NCI-H1105 (cell line): ENCODE data around the gene CDC42BPA.
"Not testable (repeated sequence)": the region's sequence is repeated elsewhere in the genome, so short reads cannot be mapped to it uniquely, and the experiment has no call there.

ENCODE experiments used
- DNase-seq: peaks from one replicate; lab custom pipeline; 2025; lab: John Stamatoyannopoulos, UW

Gene CDC42BPA

DNA sequence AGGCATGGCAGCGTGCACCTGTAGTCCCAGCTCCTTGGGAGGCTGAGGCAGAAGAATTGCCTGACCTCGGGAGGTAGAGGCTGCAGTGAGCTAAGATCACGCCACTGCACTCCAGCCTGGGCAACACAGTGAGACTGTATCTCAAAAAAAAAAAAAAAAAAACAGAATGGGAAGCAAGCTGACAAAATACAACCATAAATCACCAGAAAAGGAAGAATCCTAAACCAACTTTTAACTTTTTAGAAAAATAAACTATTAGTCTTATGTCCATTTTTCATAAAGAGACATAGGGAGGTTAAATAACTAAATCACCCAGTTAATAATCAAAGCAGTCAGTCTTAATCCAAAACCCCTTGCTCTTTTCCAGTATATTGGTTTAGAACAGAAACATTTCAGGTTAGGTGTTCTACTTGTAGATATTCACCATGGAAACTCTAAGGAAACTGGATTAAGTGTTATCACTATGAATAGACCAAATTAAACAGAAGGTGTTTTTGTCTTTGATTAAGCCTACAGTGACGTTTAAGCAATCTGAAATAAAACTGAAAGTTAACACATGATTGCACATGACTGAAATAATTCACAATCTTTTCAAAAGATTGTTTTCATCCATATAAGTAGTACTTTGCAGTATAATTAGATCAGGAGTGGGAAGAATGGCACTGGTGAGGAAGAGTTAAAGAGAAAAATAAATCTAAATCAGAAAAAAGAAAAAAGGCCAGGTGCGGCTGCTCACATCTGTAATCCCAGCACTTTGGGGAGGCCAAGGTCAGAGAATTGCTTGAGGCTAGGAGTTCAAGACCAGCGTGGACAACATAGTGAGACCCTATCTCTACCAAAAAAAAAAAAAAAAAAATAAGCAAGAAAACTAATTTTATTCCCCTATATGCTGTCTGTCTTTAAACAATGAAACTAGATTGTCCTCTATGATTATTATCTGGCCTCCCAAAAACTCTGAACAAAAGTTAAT, 9.6 kb downstream of the CDC42BPA start:
- DNase-seq = no peak

DNA sequence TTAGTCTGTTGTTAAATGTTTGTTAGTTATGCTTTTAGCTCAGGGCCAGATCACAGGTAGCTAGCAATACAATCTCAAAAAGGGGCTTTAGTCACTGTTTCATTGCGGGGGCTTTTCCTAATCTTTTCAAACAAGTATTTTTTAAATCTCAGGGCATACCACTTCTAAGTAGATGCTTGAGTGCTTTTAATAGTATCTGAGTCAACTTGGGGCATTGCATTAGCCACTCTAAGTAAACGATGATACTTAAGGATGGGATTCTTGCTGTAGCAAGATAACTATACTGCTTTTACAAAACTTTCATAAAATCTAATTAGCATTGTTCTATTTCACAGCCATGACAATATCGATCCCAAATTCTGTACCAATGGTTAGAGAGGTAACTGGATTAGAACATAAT, 11.6 kb downstream of the CDC42BPA start:
- no peak for DNase-seq

DNA sequence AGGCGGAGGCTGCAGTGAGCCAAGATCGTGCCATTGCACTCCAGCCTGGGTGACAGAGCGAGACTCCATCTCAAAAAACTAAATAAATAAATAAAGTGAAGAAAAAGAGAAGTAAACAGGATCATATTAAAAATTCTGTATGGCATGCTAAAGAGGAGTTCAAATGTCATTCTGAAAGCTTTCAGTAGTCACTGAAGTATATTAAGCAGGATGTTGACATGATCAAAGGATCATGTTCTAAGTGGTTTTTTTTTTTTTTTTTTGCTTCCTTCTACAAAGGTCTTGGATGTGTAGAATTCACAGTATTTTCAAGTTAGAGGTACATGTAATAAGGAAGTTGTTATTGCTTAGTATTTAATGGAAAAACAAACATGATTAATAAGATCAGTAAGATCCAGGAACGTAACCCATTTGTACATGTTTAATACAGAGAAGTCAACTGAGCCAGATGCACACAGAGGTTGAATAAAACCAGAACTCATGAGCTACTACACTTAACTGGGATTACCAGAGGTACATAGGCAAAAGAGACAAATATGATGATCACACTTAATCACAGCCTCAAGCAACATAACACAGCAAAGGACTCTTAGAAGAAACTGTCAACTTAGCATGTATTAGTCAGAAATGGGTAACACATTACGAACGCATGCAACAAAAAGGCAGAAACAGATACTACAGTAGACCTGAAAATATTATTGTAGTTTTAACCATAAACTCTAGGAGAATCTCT, 12.2 kb downstream of the CDC42BPA start:
- DNase-seq = no peak

DNA sequence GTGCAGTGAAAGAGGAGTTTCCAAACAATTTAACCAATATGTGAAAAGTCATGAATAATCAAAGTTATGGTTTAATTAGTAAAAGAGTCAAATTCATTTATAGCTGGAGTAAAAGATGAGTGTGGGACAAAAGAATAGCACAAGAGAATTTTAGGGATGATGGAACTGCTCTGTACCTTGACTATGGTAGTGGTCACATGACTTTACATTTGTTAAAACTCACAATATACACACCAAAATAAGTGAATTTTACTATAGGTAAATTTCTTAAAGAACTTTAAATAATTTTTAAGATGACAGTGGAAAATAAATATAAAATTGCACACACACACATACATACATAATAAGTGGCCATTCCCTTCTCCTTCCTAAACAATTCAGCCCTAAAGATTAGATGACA, 13.6 kb downstream of the CDC42BPA start:
- DNase-seq = no peak

DNA sequence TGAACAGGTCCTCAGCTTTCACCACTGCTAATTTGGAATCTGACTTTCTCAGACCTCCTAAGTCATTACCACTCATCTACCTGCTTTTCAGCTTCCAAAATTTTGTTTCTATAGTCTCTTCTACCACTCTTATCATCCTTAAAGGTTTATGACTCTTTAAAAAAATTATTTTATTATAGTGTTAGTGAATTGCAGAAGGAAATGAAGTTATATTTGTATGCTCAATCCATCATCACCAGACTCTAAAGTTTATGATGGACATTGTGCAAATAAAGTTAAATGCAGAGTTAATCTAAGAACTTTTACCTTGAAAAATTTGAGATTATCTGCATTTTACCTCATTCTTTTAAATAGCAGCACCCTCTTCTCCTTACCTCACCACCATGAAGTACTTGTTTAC, 14.6 kb downstream of the CDC42BPA start:
- DNase-seq = no peak

DNA sequence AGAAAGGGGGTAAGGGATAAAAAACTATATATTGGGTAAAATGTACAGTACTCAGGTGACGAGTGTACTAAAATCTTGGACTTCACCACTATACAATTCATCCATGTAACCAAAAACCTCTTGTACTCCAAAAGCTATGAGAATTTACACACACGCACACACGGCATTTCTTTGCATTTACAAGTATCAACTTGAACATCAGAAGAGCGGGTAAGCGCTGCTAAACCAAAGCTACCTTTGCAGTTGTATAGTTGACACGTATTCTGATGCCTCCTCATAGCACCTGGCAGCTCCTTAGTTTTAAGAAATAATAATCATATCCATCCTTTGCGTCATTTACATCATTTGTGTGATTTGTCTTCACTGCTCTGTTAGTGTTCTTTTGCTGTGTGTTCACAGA, 17.6 kb downstream of the CDC42BPA start:
- no peak for DNase-seq

DNA sequence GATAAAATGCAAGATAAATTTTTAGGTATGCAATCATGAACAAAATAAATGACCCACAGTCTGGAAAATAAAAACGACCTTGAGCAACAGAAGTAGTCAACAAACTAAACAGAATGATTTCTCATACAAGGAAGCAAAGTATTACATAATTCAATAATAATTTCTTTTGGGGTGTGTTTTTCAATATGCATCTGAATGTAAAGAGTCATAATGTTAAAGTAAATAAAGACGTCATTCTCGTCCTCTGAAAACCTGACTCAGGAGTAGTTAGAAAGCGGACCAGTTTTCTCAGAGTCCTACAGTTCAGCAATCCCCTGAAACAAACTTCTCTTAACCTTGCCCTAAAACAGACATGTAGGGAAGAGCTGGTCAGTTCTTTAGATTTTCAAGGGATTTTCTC, 18.6 kb downstream of the CDC42BPA start:
- no peak for DNase-seq

DNA sequence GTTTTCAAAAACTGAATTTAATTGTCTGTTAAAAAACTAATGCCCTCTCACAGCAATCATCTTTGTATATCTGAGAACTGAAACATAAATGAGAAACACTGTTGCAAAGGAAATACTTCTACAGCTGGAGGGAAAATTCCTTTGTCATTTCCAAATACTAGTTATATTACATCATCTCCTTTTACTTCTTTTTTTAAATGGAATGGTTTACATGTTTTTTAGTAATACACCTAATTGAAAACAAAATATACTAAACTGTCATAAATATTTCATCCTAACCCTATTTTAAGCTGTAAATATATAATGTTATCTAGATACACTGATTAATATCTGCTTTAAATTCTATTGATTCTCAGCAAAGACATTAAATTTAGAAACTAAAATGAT, 19.1 kb downstream of the CDC42BPA start:
- DNase-seq = no peak

DNA sequence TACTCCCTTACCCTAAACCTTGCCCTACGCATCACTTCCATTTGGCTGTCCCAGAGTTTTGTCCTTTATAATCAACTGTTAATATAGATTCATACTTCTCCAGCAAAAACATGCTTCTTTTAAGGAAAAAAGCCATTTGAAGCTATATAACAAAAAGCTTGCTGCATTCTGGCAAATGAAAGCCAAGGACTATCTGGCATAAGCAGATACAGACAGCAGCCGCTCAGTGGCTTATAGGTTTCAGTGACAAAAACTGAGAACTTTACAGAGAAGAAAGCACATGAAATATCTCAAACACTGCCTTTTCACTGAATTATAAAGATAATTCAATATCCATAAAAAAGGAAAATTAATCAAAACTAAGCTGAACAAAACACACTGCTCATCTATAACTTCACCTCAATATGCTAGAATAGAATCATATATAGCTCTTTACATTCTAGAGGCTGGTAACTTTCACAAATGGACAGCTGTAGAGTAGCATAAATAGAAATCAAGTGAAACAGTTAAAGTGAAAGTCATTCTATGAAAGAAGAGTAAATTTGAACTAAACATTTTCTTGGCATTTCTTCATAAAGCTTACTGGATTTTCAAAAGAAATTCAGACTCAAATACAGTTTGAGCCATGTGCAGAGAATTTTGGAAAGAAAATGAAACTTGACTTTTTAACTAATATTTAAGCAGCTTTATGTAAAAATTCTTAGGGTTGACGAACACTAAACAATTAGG, 19.6 kb downstream of the CDC42BPA start:
- no peak for DNase-seq

DNA sequence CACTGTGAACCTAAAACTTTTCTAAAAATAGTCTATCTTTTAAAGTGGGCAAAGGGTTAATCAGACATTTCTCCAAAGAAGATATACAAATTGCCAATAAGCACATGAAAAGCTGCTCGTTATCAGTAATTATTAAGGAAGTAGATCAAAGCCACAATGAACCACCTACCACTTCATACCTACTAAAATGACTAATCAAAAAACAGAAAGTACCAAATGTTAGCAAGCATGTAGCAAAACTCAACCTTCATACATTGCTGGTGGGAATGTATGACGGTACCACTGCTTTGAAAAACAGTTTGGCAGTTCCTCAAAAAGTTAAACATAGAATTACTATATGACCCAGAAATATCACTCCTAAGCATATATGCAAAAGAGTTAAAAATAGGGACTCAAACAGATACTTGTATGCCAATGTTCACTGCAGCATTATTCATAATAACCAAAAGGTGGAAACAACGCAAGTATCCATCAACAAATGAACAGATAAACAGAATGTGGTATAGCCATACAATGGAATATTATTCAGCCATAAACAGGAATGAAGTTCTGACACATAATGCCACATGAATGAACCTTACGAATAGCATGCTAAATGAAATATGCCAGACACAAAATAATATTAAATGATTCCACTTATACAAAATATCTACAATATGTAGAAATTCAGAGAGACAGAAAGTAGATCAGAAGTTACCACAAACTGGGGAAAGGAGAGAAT, 21.1 kb downstream of the CDC42BPA start:
- no peak for DNase-seq

DNA sequence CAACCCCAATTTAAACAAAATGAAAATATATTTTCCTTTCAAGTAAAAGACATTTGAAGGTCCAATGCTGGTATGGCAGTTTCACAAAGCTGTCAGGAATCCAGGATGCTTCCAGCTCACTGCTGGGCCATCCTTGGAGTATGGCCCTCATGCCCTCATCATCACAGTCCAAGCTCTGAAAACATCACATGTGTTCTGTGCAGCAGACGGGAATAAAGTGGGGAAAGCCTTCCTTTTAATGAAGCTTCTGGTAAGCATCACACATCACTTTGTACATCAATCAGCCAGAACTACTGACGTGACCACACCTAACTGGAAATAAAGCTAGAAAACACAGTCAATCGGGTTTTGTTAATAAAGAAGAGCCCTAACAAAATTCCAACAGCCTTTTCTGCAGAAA, 22.7 kb downstream of the CDC42BPA start:
- no peak for DNase-seq

DNA sequence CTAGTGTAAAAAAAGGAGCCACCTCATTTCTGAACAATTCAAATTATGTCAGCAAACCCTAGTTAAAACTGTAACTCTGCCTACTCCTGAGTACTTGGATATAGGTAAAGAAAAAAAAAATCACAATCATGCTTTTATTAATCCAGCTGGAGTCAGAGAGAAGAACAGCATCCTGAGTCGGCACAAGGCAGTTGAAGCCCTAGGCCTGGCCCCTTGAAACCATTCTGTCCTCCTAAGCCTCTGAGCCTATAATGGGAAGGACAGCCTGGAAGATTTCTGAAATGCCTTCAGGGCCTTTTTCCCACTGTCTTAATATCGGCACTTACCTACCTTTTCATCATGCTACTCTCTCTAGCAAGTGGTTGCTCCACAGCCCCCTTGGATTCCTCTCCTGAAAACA, 32.5 kb downstream of the CDC42BPA start:
- DNase-seq = no peak

DNA sequence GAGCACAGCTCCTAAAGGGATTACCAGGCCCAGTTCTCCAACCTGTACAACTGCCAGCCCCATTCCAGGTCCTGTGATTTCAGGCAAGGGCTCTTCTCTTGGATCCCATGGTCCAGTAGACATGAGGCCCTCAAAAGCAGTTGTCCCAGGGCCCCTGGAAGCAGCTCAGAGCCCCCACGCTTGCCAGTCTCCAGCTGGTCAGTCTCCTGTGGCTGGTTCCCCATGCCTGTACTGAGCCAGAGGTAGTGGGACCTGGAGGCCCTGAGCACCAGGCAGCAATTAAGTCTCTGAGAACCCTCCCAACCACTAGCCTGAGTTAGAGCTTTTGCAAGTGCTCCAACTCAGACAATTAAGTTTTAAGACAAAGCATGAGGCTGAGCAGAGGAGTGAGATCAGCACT, 36.9 kb downstream of the CDC42BPA start:
- DNase-seq = no peak

DNA sequence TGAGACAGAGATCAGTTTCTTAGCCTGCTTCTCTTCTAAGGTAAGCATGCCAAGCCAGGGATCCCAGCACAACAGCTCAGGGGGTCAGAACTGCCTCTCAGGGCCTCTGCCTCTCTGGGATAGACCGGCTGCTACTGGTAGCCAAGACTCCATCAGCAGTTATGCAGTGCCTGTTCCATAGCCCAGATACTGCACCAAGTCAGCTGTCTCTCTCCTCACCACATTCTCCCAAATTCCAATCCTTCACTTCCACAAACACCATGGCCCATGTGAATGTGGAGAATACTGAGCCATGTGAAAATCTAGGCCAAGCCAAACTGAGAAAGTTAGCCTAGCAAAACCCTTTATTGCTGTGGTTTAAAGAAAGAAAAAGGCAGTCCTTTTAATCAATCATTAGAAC, 37.5 kb downstream of the CDC42BPA start:
- DNase-seq = no peak

DNA sequence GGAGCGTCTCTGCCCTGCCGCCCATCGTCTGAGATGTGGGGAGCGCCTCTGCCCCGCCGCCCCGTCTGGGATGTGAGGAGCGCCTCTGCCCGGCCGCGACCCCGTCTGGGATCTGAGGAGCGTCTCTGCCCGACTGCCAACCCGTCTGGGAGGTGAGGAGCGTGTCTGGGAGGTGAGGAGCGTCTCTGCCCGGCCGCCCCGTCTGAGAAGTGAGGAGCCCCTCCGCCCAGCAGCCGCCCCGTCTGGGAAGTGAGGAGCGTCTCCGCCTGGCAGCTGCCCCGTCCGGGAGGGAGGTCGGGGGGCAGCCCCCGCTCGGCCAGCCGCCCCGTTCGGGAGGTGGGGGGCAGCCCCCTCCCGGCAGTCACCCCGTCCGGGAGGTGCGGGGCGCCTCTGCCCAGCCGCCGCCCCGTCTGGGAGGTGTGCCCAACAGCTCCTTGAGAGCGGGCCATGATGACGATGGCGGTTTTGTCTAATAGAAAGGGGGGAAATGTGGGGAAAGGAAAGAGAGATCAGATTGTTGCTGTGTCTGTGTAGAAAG, 42.1 kb downstream of the CDC42BPA start:
- not testable (repeated sequence) for DNase-seq

DNA sequence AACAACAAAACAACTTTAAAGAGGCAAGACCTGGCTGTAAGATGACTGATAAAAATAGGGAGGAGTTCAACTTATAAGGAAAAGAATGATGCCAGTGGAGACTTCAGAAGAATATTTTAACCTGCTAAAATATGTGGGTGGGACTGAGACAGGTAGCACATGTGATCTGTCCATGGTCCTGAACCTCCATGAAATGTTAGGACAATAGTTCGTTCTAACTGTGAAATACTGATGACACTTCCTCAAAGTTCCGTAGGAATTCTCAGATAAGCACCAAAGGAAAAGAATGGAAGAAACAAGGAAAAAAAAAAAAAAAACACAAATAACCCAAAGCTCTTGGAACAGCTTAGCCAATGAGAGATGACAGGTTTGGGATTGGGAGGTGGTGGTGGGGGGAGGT, 44.7 kb downstream of the CDC42BPA start:
- DNase-seq = no peak

DNA sequence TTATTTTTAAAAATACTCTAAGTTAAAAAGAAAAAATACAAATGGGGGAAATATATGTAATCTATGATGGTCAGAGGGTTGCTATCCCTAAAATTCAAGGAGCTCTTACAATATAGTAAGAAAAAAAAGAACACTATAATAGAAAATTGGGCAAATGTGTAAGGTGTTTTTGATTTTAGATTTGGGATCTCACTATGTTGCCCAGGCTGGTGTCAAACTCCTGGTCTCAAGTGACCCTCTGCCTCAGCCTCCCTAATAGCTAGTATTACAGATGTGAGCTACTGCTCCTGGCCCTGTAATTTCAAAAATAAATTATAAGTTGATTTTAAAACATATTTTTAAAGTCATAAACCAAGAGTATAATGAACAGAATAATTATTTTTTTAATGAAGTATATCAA, 45.9 kb downstream of the CDC42BPA start:
- no peak for DNase-seq

DNA sequence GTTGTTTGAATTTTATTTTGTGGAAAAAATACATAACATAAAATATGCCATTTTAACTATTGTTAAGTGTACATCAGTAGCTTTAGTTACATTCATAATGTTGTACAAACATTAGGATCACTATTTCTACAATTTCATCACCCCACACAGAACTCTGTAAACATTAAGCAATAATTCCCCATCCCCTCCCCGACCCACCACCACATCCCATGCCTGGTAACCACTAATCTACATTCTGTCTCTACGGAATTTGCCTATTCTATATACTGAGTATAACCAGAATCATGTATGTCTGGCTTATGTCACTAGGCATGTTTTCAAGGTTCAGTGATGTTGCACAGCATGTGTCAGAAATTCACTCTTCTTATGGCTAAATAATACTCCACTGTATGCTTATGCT, 47.7 kb downstream of the CDC42BPA start:
- no peak for DNase-seq

DNA sequence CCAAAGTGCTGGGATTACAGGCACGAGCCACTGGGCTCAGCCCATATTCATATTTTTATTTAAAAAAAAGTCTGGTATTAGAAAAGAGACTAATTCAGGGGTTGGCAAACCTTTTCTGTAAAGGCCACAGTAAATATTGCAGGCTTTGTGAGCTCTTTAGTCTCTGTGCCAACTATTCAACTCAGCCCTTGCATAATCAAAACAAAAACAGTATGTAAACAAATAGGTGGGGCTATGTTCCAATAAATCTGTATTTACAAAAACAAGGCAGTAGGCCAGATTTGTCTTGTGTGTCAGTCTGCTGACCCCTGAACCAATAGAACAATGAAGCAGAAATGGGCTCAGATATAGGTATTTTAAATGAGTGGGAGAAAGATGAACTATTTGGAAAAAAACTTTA, 49.3 kb downstream of the CDC42BPA start:
- no peak for DNase-seq

DNA sequence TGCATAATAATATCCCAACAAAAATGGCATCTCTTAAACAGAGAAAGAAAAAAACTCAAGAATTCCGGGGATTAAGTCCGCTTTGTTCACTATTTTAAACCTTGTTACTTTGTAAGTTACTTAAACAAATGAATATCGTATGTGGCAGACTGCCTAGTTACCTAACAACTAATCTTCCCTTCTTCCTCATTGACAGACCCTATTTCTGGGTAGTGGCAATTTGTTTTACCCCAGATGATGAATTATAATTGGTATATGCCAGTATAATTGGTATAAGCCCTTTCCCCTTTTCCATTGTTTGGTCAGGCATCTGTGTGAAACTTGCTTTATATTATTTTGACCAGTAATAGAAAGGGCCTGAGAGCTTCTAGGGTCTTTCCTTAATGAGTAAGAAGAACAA, 52.4 kb downstream of the CDC42BPA start:
- no peak for DNase-seq

DNA sequence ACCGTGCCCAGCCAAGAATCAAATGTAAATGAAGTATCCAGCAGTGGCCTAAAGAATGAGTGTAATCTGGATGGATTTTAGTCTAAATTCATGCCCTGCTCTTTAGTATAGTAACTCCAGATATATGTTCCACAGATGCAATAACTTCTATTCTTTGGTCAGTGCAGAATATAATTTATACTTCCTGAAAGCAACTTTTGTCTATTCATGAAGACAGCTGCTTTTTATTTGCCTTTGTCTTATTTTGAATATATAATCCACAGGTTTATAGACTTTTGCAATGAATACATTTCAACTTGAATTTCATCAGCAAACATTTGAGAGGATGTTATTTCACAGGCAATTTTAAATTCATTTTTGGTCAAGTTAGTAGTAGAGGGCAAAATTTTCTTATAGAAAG, 54.4 kb downstream of the CDC42BPA start:
- DNase-seq = no peak

DNA sequence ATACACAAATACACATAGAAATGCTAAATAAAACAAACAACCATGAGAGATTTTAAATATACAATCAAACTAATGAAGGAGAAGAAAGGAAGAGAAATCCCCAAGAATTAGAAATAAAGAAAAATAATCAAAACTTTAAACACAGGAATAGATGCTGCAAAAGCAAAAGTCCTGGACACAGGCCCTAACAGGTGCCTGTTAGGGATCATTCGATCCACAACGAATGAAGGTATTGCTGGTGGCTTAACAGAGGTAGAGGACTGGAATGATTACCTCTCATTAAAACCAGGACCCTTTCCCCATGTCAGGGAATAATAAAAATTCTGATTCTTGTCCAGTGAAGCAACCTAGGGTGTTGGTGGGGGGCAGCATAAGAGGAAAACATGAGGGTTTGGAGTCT, 56.8 kb downstream of the CDC42BPA start:
- no peak for DNase-seq
